Measurements from ENCODE around the gene COL5A3. TPM values are rescaled to one million over a fixed set of nuclear protein-coding genes. Genes with fewer than 3 reads are reported as not detected.

The COL5A3 gene
- total RNA-seq, 1 experiment from 2014 or later, result 0.11 TPM

DNA sequence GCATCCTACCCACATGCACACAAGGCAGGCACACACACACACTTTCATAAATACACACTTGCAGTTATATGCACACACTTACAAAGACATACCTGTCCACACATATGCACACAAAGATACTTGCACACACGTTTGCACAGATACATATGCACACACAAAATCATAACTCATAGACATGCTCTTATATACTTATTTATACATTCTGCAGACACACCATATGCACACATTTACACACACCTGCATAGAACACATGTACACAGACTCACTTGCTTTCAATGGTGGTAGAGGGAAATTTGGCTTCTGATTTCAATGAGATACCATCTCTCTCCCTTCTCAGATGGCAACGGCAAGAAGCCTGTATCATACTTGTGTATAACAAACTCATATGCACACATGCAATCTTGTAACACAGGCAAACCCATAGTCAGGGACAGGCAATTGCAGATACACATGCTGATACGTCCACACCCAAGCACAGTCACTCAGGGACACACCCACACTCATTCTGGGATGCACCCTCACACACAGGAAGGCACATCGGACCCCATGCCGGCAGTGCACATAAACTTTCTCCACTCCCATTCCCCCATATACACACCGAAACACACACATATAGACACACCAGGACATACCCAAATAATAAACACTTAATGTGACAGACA, 98.6 kb downstream of the COL5A3 start:
- H3K4me2 ChIP-seq (ENCODE audit: low read length), result no peak overlapping the region
- no peaks in the 10 kb centered on the region for H4K20me1 ChIP-seq (ENCODE audit: low read length)
- TF ChIP-seq EZH2 (IDR thresholded peaks at IDR 0.05; ENCODE audit: low read length, unreplicated experiment) (no peak), EZH2phosphoT487 (IDR thresholded peaks at IDR 0.05; ENCODE audit: borderline replicate concordance, low read length) (no peak), CTCF (conservative IDR thresholded peaks at IDR 0.05; ENCODE audit: low read depth, low read length) (no peak)
- no peaks in the 10 kb centered on the region for H3K9me2 ChIP-seq (replicated peaks; ENCODE audit: low read length)
- intact Hi-C loops (cut with micrococcal nuclease), result no loop called here
- H3K4me1 ChIP-seq (ENCODE audit: insufficient read depth, low read length), result peaks cover 6% of the 10 kb centered on the region
- no peaks in the 10 kb centered on the region for H3K36me3 ChIP-seq (ENCODE audit: low read depth, low read length)
- H3K27ac ChIP-seq (ENCODE audit: low read length), result no peak overlapping the region
- no peaks in the 10 kb centered on the region for H3F3A ChIP-seq (ENCODE audit: low read length, unreplicated experiment)
- no peaks in the 10 kb centered on the region for H3K9me3 ChIP-seq (ENCODE audit: low read length)
- H3K4me3 ChIP-seq (ENCODE audit: low read length), result no peak overlapping the region
- ChIA-PET POLR2A (ENCODE audit: unreplicated experiment) (no interaction called here), CTCF (no interaction called here)
- ATAC-seq (no peak), DNase-seq (no peak)
- H3K79me2 ChIP-seq (ENCODE audit: low read length), result no peaks in the 10 kb centered on the region
- H3K9ac ChIP-seq (ENCODE audit: low read length), result no peak overlapping the region
- BruUV-seq (replicated peaks), result no TSS peak
- no peak overlapping the region for H2AFZ ChIP-seq (ENCODE audit: low read length)
- no peaks in the 10 kb centered on the region for H3K27me3 ChIP-seq (ENCODE audit: low read length)

DNA sequence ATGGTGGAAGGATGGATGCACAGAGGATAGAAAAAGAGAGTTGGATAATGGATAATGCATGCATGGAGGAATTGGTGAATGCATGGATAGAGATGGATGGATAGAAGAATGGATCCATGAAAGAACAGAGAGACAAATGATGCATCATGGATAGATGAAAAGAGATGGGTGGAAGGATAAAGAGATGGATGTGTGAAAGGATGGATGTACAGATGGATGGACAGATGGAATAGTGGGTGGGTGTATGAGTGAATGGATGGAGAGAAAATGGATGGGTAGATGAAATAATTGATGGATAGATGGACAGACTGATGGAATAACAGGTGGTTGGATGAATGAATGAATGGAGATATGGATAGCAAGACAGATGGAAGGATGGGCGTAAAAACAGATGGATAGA, 99.7 kb downstream of the COL5A3 start:
- no peak overlapping the region for H3K27ac ChIP-seq (ENCODE audit: low read length)
- CTCF ChIA-PET, result no interaction called here
- TF ChIP-seq CTCF (conservative IDR thresholded peaks at IDR 0.05; ENCODE audit: low read depth, low read length) (no peak), EZH2 (IDR thresholded peaks at IDR 0.05; ENCODE audit: low read length, unreplicated experiment) (no peak), EZH2phosphoT487 (IDR thresholded peaks at IDR 0.05; ENCODE audit: borderline replicate concordance, low read length) (no peak)
- H3K4me3 ChIP-seq (ENCODE audit: low read length), result no peak overlapping the region
- H3K79me2 ChIP-seq (ENCODE audit: low read length), result no peaks in the 10 kb centered on the region
- H3K9me2 ChIP-seq (replicated peaks; ENCODE audit: low read length), result no peaks in the 10 kb centered on the region
- POLR2A ChIA-PET (ENCODE audit: unreplicated experiment), result no interaction called here
- no TSS peak for BruUV-seq (replicated peaks)
- no peak overlapping the region for H2AFZ ChIP-seq (ENCODE audit: low read length)
- no peaks in the 10 kb centered on the region for H3K9me3 ChIP-seq (ENCODE audit: low read length)
- DNase-seq (no peak), ATAC-seq (no peak)
- no peak overlapping the region for H3K9ac ChIP-seq (ENCODE audit: low read length)
- H3K4me2 ChIP-seq (ENCODE audit: low read length), result no peak overlapping the region
- H3F3A ChIP-seq (ENCODE audit: low read length, unreplicated experiment), result no peaks in the 10 kb centered on the region
- H4K20me1 ChIP-seq (ENCODE audit: low read length), result no peaks in the 10 kb centered on the region
- no peaks in the 10 kb centered on the region for H3K27me3 ChIP-seq (ENCODE audit: low read length)
- peaks cover 6% of the 10 kb centered on the region for H3K4me1 ChIP-seq (ENCODE audit: insufficient read depth, low read length)
- H3K36me3 ChIP-seq (ENCODE audit: low read depth, low read length), result no peaks in the 10 kb centered on the region
- intact Hi-C loops (cut with micrococcal nuclease), result no loop called here

Small RNA genes lying within 50 kb of the gene (microRNA-seq; reads per million reads assigned to microRNA genes)
- not detected for gene MIR5589 (ENCODE audit: unreplicated experiment)

Other genes with a start within 250 kb of the COL5A3 start
- 10.9 and 15.7 TPM in 2 replicates for gene ZNF846, start 241.8 kb downstream of the COL5A3 start, total RNA-seq (2014; rRNA removed)
- 31.4 and 37.6 TPM in 2 replicates for gene FBXL12, start 191.4 kb downstream of the COL5A3 start, total RNA-seq (2014; rRNA removed)
- 521 and 599 TPM in 2 replicates for gene UBL5, start 182.6 kb downstream of the COL5A3 start, total RNA-seq (2014; rRNA removed)
- 314 and 349 TPM in 2 replicates for gene PIN1, start 175.2 kb downstream of the COL5A3 start, total RNA-seq (2014; rRNA removed)
- 1.6 and 1.7 TPM in 2 replicates for gene OLFM2, start 74.0 kb downstream of the COL5A3 start, total RNA-seq (2014; rRNA removed)
- gene RDH8, start 3.0 kb upstream of the COL5A3 start, total RNA-seq (2014; rRNA removed), result not detected in 2 replicates
- 17.2 and 18.4 TPM in 2 replicates for gene SHFL, start 75.8 kb upstream of the COL5A3 start, total RNA-seq (2014; rRNA removed)
- gene ANGPTL6, start 92.2 kb upstream of the COL5A3 start, total RNA-seq (2014; rRNA removed), result 0.81 and 1.2 TPM in 2 replicates
- gene PPAN, start 95.9 kb upstream of the COL5A3 start, total RNA-seq (2014; rRNA removed), result 183 and 214 TPM in 2 replicates
- gene P2RY11, start 101.2 kb upstream of the COL5A3 start, total RNA-seq (2014; rRNA removed), result 11.1 and 17.3 TPM in 2 replicates
- gene EIF3G, start 109.4 kb upstream of the COL5A3 start, total RNA-seq (2014; rRNA removed), result 575 and 635 TPM in 2 replicates
- 259 and 358 TPM in 2 replicates for gene DNMT1, start 184.4 kb upstream of the COL5A3 start, total RNA-seq (2014; rRNA removed)
- gene S1PR2, start 220.8 kb upstream of the COL5A3 start, total RNA-seq (2014; rRNA removed), result 4.1 and 5.8 TPM in 2 replicates
- 336 and 427 TPM in 2 replicates for gene MRPL4, start 241.7 kb upstream of the COL5A3 start, total RNA-seq (2014; rRNA removed)